Right ventricle myocardium inferior (tissue), 1 donor: ENCODE results near the gene ATP4A. TPM values are rescaled to one million over a fixed set of nuclear protein-coding genes. Genes with fewer than 3 reads are reported as not detected.

Experiments
- ATAC-seq: fragments of 200-7000 bp; cut with Tn5 transposase; one replicate; pipeline ENCODE4 v1.9.1; 2020; ENCODE audit warnings: mild to moderate bottlenecking, moderate library complexity
- DNase-seq: peaks from one replicate; pipeline ENCODE4 v3.0.0; 2021; ENCODE audit errors: missing footprints
- intact Hi-C: fragments of 100-400 bp; cut with DNase I; formaldehyde crosslinking; loops from one replicate; pipeline ENCODE4 v1.11.0; 2022
- total RNA-seq: library from RNA; stranded (reverse); fragmentation: NEBNext Ultra II Directional; extraction: Animal tissue kit (Norgen Biotek cat#: 25700); gene quantifications from one replicate; pipeline ENCODE4 v1.2.1, GENCODE V29; 2021
- donor health status: DM: no; HTN: yes; CAD: no; lungs with severe emphysema.

The ATP4A gene
- total RNA-seq, 1 donor from 2014 or later: not detected

- intact Hi-C loops: no loop called here
- DNase-seq (no peak), ATAC-seq (no peak)
Observed at GRCh38 chr19:35533822-35534392, 29.6 kb downstream of the ATP4A start.

- ATAC-seq (no peak), DNase-seq (no peak)
- intact Hi-C loops: no loop called here
Observed at GRCh38 chr19:35533201-35533821, 30.1 kb downstream of the ATP4A start, which contains the start of gene GAPDHS. Gene GAPDHS (plus strand): TSS chr19:35533456. CDS start chr19:35533528, 72 bp downstream.

GRCh38 chr19:35531291-35531690, 32.2 kb downstream of the ATP4A start:
- DNase-seq: no peak
- intact Hi-C loops: no loop called here
- no peak for ATAC-seq

GRCh38 chr19:35529241-35530218, 33.9 kb downstream of the ATP4A start:
- intact Hi-C loops: no loop called here
- no peak for DNase-seq
- no peak for ATAC-seq

GRCh38 chr19:35528218-35529038, 35.0 kb downstream of the ATP4A start, which contains the start of gene SBSN:
Gene SBSN (minus strand): TSS chr19:35528311. CDS start chr19:35528281, 30 bp downstream.
- no peak for DNase-seq
- ATAC-seq: no peak
- intact Hi-C loops: no loop called here

- ATAC-seq (no peak), DNase-seq (no peak)
- intact Hi-C loops: no loop called here
Observed at GRCh38 chr19:35525873-35526272, 37.6 kb downstream of the ATP4A start.

- DNase-seq (no peak), ATAC-seq (no peak)
- intact Hi-C loops: no loop called here
Observed at GRCh38 chr19:35524181-35524837, 39.1 kb downstream of the ATP4A start.

- ATAC-seq: no peak
- intact Hi-C loops: no loop called here
- no peak for DNase-seq
Observed at GRCh38 chr19:35522745-35523327, 40.6 kb downstream of the ATP4A start.

GRCh38 chr19:35521124-35521743, 42.2 kb downstream of the ATP4A start:
- intact Hi-C loops: no loop called here
- ATAC-seq: no peak
- no peak for DNase-seq

- intact Hi-C loops: no loop called here
- ATAC-seq (no peak), DNase-seq (no peak)
Observed at GRCh38 chr19:35519291-35519690, 44.2 kb downstream of the ATP4A start.

GRCh38 chr19:35518313-35518712, 45.1 kb downstream of the ATP4A start:
- no peak for ATAC-seq
- intact Hi-C loops: no loop called here
- no peak for DNase-seq

GRCh38 chr19:35517342-35517741, 46.1 kb downstream of the ATP4A start:
- intact Hi-C loops: no loop called here
- ATAC-seq (no peak), DNase-seq (no peak)

- DNase-seq (no peak), ATAC-seq (no peak)
- intact Hi-C loops: no loop called here
Observed at GRCh38 chr19:35516310-35516709, 47.1 kb downstream of the ATP4A start.

- intact Hi-C loops: no loop called here
- ATAC-seq: no peak
- DNase-seq: no peak
Observed at GRCh38 chr19:35514282-35514809, 49.1 kb downstream of the ATP4A start.

GRCh38 chr19:35513628-35514281, 49.7 kb downstream of the ATP4A start, which contains the start of gene DMKN:
Gene DMKN (minus strand): TSS chr19:35513649. CDS start chr19:35513475, 174 bp downstream.
- intact Hi-C loops: no loop called here
- ATAC-seq (no peak), DNase-seq (no peak)

GRCh38 chr19:35512831-35513627, 50.4 kb downstream of the ATP4A start:
- intact Hi-C loops: no loop called here
- DNase-seq (no peak), ATAC-seq (no peak)
